ENCODE data around the gene SDF2L1.

SDF2L1 gene

GRCh38 chr22:21622011-21622918 is 19.8 kb upstream of the SDF2L1 start:
- no peak for DNase-seq (ENCODE audit: low spot score)

GRCh38 chr22:21622919-21623647 is 19.0 kb upstream of the SDF2L1 start:
- DNase-seq (ENCODE audit: low spot score): no peak

DNA sequence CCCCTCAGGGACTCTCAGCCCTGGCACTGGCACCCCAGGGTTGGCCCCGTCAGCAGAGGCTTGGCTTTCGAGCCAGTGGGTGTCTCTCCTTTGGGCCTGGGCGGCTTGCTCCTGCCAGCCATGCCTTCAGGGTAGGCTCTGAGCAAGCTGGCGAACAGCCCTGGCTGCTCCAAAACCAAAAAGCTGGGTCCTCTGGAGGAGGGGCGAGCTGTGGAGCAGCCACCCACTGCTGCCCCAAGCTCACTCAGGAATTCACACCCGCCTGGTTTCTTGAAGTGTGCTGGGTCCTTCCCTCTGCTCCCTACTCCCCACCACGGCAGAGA is 18.5 kb upstream of the SDF2L1 start:
- no peak for DNase-seq (ENCODE audit: low spot score)

- DNase-seq (ENCODE audit: low spot score): peak; percentile 36
Observed at GRCh38 chr22:21624120-21624879, 17.8 kb upstream of the SDF2L1 start.

DNA sequence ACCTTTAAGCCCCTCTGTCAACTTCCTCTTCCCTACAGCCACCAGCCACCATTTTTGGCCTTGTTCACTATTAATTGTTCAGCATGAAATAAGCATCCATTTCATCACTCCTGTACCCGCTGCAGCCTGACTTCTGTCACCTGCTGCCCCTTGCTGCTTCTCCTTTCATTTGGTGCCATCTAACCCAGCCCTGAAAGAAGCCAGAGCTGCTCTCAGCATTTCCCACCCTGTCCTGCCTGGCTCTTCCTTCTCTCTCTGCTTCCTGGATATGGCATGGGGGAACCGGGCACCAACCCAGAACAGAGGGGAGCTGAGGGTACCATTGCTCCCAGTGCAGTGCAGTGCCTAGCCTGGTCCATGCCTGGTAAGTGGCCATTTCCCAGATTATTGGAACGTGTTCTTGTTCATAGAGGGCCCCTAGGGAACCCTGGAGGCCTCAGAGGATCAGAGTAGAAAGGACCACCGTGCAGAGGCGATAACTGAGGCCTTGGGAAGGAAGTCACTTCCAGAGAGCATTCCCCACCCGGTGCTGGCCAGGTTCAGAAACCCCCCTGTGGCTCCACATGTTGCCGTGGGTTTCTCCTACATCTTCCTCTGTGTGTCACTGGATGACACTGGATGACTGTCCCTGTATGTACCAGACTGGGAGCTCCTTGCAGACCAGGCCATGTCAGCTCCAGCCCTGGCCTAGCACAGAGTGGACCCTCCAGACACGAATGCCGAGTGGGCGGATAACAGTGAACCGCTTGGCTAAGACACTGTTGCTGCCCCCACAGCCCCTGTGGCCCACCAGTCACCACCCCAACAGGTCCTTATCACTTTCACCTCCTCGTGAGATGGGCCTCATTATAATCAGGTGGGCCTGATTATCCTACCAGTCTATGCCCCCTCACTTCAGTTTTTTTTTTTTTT is 17.0 kb upstream of the SDF2L1 start:
- no peak for DNase-seq (ENCODE audit: low spot score)

- no peak for DNase-seq (ENCODE audit: low spot score)
Observed at GRCh38 chr22:21626073-21626734, 15.9 kb upstream of the SDF2L1 start.

GRCh38 chr22:21626735-21627469 is 15.2 kb upstream of the SDF2L1 start:
- DNase-seq (ENCODE audit: low spot score): no peak

DNA sequence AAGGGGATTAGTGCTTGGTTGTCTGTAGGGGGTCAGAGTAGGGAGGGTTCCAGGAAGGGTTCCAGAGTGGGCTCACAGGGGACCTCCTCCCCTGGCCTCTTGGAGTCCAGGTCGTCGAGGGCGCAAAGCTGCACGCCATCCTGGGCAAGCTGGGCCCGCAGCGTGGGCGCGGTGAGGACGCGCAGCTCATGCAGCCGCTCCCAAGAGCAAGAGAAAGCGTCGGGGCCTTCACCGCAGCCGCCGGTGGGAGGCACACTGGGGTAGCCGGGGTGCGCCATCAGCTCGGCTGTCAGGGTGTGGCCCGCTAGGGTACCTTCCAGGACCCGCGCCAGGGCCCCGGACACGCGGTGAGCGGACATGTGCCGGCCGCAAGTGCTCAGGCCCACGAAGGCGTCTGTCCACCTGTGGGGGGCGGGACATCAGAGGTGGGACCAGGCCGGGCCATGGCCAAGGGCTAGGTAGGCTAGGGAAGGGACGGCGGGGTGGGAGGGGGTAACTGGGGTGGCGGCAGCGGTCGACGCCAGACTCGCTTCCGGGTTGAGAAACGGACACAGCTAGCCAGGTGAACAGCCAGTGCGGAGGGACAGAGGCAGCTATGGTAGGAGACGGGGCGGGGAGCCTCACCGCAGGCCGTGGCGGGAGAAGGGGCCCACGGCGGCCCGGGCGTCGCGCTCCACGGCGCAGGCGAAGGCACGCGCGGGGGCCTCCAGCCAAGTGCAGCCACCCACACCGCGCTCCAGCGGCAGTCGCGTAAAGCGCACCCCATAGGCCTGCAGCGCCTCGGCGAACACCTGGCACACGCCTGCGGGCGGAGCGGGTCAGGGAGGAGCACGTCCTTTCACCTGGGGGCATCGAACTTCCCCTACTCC is 13.5 kb upstream of the SDF2L1 start:
- DNase-seq (ENCODE audit: low spot score): no peak

- DNase-seq (ENCODE audit: low spot score): peak; percentile 98
Observed at GRCh38 chr22:21629255-21630149, 12.6 kb upstream of the SDF2L1 start, which contains the start of gene YDJC. Gene YDJC (minus strand): TSS chr22:21630022. CDS start chr22:21630014, 8 bp downstream.

- DNase-seq (ENCODE audit: low spot score): no peak
Observed at GRCh38 chr22:21631025-21631424, 11.1 kb upstream of the SDF2L1 start.

- no peak for DNase-seq (ENCODE audit: low spot score)
Observed at GRCh38 chr22:21632237-21632895, 9.7 kb upstream of the SDF2L1 start, which contains the start of gene CCDC116. Gene CCDC116 (plus strand): TSS chr22:21632760. CDS start chr22:21633182, 422 bp downstream.

DNA sequence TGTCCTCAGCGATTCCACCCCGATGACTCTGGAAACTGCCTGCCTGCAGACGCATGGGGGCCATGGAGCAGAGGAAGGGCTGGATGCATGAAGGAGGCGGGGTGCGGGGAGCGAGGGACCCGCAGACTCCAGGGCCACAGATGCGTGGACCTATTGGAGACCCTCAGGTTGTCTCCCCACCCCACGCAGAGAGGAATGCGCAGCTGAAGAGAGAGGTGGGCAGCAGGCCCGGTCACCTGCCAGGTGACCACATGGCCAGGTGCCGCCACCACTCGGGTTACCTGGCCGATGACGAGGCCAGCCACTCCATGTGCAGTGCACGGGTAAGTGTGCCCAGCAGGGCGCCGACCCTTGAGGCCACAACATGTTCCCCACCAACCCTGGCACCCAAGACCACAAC is 9.2 kb upstream of the SDF2L1 start:
- no peak for DNase-seq (ENCODE audit: low spot score)

GRCh38 chr22:21633481-21633880 is 8.6 kb upstream of the SDF2L1 start:
- no peak for DNase-seq (ENCODE audit: low spot score)

DNA sequence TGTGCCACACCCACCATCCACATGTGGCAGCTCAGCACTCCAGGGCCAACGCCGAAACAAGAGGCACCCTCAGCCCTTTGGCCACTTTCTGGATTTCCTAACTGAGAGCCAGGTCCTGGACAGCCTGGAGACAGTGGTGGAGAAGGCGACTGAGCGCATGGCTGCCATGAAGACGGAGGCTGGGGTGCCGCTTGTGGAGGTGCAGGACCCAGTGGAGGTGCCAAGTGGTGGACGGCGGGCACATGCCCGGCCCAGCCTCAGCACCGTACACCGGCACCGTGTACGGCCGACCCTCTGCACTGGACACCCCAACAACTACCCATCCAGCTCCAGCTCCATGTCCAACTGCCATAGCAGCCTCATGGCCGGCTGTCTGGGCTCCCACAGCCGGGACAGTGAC is 8.0 kb upstream of the SDF2L1 start:
- no peak for DNase-seq (ENCODE audit: low spot score)

DNA sequence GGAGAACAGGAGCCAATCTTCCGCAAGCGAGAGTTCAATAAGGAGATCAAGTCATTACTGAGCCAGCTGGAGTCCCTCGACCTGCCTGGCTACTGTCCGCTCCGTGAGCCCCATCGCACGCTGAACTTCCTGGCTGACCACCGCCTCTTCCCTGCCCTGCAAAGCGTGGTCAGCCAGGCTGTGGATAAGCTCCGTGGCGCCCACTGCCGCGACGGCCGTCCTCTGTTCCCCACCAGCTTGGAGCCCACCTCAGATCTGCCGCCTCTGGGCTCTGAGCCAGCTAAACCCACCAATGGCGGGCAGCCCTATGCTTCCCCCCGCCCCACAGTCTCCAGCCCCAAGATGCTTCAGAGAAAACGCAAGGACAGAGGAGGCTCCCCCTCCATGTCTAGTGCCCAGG is 7.3 kb upstream of the SDF2L1 start:
- DNase-seq (ENCODE audit: low spot score): no peak

DNA sequence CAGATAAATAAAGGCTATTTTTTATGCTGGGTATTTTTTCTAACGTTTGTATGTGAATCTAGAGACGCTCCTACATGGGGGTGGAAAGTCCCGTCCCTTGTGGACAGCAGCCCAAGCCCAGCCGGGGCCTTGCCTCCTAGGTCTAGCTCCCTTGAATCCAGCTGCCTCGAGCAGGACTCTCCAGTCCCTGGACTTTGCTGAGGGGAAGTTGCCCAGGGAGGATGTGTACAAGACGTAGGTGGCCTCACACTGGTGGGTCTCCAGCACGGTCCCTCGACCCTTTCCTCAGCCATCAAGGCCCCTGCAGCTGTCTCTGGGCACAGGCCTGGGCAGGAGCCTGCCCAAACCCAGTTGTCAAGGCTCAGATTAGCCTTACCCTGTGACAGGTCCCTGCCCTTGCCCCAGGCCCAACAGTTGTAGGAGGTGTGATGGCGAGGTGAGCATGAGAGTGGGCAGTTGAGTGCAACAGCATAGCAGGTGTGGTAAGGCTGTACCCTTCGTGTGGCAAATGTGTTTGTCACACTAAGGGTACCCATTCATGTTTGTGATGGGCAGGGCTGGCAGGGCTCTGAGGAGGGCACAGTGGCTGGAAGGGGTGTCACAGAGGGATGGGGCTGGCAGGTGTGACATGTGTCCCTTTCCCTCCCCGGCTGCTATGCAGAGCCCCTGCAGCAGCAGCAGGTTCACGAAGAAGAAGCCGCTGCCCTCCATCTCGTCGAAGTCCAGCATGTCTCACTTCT is 6.2 kb upstream of the SDF2L1 start:
- DNase-seq (ENCODE audit: low spot score): no peak

Data from GM03348 (cell line).